Measurements from ENCODE around the gene KRT222. TPM values are rescaled to one million over a fixed set of nuclear protein-coding genes. Genes with fewer than 3 reads are reported as not detected.

KRT222 gene
- polyA plus RNA-seq, 6 donors from 2014 or later = not detected

DNA sequence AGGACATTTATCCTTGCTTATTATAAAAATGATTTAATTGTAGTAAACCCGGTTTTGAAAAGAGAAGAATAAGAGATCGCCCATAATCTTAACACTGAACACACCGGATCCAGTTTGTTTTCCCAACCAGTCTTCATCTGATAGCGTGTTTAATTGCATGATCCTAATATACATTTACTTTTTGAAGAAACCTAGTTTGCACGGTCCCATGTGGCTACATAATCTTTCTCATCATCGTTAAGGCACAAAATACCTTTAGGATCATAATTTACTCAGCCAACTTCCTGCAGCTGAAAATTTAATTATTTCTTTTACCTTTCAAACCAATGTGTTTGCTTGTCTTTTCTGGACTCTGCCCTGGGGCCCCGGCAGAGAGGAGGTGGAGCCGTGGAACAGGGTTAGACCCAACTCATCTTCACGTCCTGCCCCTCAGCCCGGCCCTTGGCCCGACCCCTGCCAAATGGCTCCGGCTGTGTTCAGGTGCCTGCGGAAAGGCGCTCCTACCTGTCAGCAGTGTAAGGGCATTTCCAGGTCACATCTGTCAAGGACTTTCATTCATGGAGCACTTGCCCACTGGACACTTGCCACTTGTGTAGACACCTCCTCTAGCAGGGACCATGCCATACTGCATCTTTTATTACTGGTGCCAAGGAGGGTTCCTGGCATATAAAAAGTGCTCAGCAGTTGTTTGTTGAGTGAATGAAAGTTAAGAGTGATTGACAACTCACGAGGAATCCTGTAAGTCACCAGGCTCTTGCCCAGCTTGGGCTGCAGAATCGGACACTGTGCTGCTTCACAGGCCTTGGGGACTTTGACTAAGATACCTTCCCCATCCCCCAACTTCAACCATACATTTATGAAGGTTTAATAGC lies 46.0 kb downstream of the KRT222 start:
- ATAC-seq (ENCODE audit: low read depth in 2 of 2) = no peak
- peak overlapping the region in 6 of 8 donors; percentile 32 to 92 (median 86) for H3K4me3 Mint-ChIP-seq
- no peaks in the 10 kb centered on the region for H3K36me3 Mint-ChIP-seq
- H3K9me3 Mint-ChIP-seq = peaks cover 0 to 1% (median 0%) of the 10 kb centered on the region in 7 donors
- H3K27ac Mint-ChIP-seq = peak overlapping the region in 5 of 6 donors; percentile 90 to 99 (median 96)
- H3K27me3 Mint-ChIP-seq = no peaks in the 10 kb centered on the region
- DNase-seq = no peak
- H3K4me1 Mint-ChIP-seq = peaks cover 55 to 81% (median 66%) of the 10 kb centered on the region in 3 donors

GRCh38 chr17:40617678-40618240 lies 47.2 kb downstream of the KRT222 start:
- H3K36me3 Mint-ChIP-seq = no peaks in the 10 kb centered on the region
- peaks cover 0 to 1% (median 0%) of the 10 kb centered on the region in 7 donors for H3K9me3 Mint-ChIP-seq
- peak overlapping the region in 4 of 8 donors; percentile 28 to 56 (median 49) for H3K4me3 Mint-ChIP-seq
- DNase-seq (no peak), ATAC-seq (ENCODE audit: low read depth in 2 of 2) (no peak)
- H3K27me3 Mint-ChIP-seq = no peaks in the 10 kb centered on the region
- peak overlapping the region in 5 of 6 donors; percentile 15 to 95 (median 85) for H3K27ac Mint-ChIP-seq
- peaks cover 55 to 80% (median 65%) of the 10 kb centered on the region in 3 donors for H3K4me1 Mint-ChIP-seq

DNA sequence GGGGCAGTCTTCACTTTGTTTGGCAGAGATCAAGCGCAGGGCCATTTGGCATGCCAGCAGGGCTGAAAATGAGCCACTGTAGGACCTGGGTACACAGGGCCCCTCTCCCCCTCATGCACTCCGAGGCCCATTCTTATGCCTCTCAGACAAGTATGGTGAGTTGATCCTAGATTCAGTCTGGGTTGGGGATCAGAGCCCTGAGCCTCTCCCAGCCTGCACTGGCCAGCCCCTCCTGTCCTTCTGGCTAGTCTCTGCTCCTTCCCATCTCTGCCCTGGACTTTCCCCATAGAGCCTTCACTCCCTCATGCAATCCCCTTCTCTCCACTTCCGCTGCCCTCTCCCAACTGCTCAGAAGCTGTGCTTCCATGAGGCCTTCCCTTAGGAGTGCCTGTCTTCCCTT lies 48.4 kb downstream of the KRT222 start:
- Mint-ChIP-seq H3K9me3 (peaks cover 0 to 1% (median 0%) of the 10 kb centered on the region in 7 donors), H3K27me3 (no peaks in the 10 kb centered on the region), H3K27ac (peak overlapping the region; percentile 87 to 99 (median 96)), H3K4me3 (peak overlapping the region in 4 of 8 donors; percentile 16 to 48 (median 28)), H3K4me1 (peaks cover 51 to 78% (median 65%) of the 10 kb centered on the region in 3 donors), H3K36me3 (no peaks in the 10 kb centered on the region)
- DNase-seq (no peak), ATAC-seq (ENCODE audit: low read depth in 2 of 2) (no peak)

- no peaks in the 10 kb centered on the region for H3K27me3 Mint-ChIP-seq
- DNase-seq (no peak), ATAC-seq (ENCODE audit: low read depth in 2 of 2) (no peak)
- H3K36me3 Mint-ChIP-seq = no peaks in the 10 kb centered on the region
- peak overlapping the region; percentile 95 to 99 (median 97) for H3K27ac Mint-ChIP-seq
- peak overlapping the region in 6 of 8 donors; percentile 22 to 87 (median 60) for H3K4me3 Mint-ChIP-seq
- peaks cover 51 to 79% (median 69%) of the 10 kb centered on the region in 3 donors for H3K4me1 Mint-ChIP-seq
- H3K9me3 Mint-ChIP-seq = peaks cover 0 to 1% (median 0%) of the 10 kb centered on the region in 7 donors
Observed at GRCh38 chr17:40615841-40616476, 49.0 kb downstream of the KRT222 start.

- ATAC-seq (ENCODE audit: low read depth in 2 of 2) = peak; percentile 85 to 86
- peaks cover 54 to 79% (median 67%) of the 10 kb centered on the region in 3 donors for H3K4me1 Mint-ChIP-seq
- no peaks in the 10 kb centered on the region for H3K36me3 Mint-ChIP-seq
- peak; percentile 89 for DNase-seq
- peaks cover 0 to 1% (median 0%) of the 10 kb centered on the region in 7 donors for H3K9me3 Mint-ChIP-seq
- H3K27me3 Mint-ChIP-seq = no peaks in the 10 kb centered on the region
- H3K27ac Mint-ChIP-seq = peak overlapping the region; percentile 95 to 99 (median 97)
- H3K4me3 Mint-ChIP-seq = peak overlapping the region; percentile 28 to 87 (median 74)
Observed at GRCh38 chr17:40615068-40615840, 49.7 kb downstream of the KRT222 start.

DNA sequence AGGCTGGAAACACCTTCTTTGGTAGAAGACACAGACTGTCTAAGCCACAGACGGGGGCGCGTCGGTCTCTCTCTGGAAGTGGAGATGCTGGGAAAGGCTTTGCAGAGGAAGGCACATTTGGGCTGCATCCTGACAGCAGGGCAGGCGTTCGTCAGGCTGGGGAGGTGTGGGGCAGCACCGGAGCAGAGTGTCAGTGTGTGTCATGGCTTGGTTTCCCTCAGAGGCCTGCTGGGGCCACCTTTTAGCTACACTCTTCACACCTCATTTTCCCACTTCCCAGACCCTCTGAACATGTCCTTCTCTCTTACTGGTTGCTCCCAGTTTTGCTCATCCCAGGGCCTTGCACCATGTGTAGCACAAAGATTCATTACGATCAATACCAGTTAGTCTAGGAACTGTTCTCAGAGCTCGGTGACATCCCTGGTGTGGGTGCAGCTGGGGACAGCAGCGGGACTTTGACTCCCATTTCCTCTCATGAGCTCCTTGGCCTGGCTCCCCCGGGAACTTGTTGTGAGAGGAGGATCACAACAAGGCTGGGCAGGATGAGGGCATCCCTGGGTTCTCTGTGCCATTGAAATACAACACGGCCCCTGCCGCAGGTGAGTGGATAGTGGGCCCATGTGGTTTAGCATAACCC lies 50.4 kb downstream of the KRT222 start:
- ATAC-seq (ENCODE audit: low read depth in 2 of 2) = no peak
- no peak for DNase-seq
- H3K36me3 Mint-ChIP-seq = no peaks in the 10 kb centered on the region
- peak overlapping the region; percentile 28 to 87 (median 74) for H3K4me3 Mint-ChIP-seq
- H3K27me3 Mint-ChIP-seq = no peaks in the 10 kb centered on the region
- H3K27ac Mint-ChIP-seq = peak overlapping the region; percentile 95 to 99 (median 97)
- H3K9me3 Mint-ChIP-seq = peaks cover 0 to 1% (median 0%) of the 10 kb centered on the region in 7 donors
- peaks cover 56 to 77% (median 66%) of the 10 kb centered on the region in 3 donors for H3K4me1 Mint-ChIP-seq

DNA sequence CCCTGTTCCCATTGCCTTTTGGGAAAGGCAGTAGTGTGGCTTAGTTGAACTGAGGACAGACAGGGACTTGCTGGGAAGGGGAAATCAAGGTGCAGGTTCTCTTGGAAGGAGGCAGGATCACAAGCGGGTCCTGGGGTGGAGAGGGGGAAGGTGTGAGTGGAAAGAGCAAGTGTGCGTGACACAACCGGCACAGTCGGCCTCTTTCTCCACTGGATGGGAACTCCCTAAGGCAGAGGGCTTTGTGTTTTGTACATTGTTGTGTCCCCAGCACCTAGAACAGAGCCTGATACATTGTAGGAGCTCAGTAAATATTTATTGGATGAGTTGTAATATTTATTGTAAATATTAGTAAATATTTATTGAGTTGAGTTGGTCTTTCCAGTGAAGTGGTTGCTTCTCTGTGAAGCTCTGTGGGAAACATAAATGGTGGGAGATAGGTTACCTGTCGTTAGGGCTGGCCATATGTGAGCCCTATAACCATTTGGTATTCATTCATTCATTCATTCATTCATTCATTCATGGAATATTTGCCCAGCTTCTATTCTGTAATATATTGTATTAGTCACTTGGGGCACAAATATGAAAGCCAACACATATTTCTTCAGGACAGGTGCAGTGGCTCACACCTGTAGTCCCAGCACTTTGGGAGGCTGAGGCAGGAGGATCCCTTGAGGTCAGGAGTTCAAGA lies 51.4 kb downstream of the KRT222 start:
- DNase-seq = no peak
- no peaks in the 10 kb centered on the region for H3K27me3 Mint-ChIP-seq
- peak overlapping the region in 6 of 8 donors; percentile 36 to 60 (median 48) for H3K4me3 Mint-ChIP-seq
- peaks cover 0 to 1% (median 0%) of the 10 kb centered on the region in 7 donors for H3K9me3 Mint-ChIP-seq
- H3K27ac Mint-ChIP-seq = peak overlapping the region; percentile 60 to 95 (median 94)
- no peaks in the 10 kb centered on the region for H3K36me3 Mint-ChIP-seq
- peaks cover 57 to 82% (median 75%) of the 10 kb centered on the region in 3 donors for H3K4me1 Mint-ChIP-seq
- ATAC-seq (ENCODE audit: low read depth in 2 of 2) = no peak

DNA sequence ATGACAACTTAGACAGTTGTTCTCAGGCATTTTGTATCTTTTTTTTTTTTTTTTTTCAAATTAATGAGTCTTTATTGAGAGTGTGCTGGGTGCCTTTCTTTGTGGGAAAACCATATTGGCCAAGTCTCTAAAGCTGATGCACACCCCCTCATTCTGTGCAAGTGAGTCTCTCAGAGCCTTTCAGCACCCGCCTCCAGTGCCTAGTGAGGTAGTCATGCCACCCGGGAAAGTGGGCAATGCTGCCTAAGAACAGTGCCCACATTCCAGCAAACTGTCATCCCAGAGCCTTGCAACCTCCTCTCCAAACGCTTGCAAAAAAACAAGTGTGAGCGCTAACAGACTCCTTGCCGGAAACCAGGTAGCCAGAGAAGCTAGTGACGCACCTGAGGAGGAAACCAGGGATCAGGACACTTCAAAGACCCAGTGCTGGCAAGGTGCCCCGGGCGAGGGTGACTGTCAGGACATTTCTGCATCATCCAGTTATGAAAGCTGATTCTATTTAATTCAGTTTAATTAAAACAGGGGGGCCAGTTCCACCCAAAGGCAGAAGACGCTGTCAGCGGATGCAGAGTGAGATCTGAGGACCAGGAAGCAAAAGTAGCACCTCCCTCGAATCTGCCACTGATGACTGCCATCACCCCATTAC lies 52.3 kb downstream of the KRT222 start:
- DNase-seq (no peak), ATAC-seq (ENCODE audit: low read depth in 2 of 2) (no peak)
- no peaks in the 10 kb centered on the region for H3K27me3 Mint-ChIP-seq
- peaks cover 65 to 85% (median 82%) of the 10 kb centered on the region in 3 donors for H3K4me1 Mint-ChIP-seq
- peak overlapping the region in 1 of 8 donors; percentile 60 for H3K4me3 Mint-ChIP-seq
- H3K9me3 Mint-ChIP-seq = peaks cover 0 to 1% (median 0%) of the 10 kb centered on the region in 7 donors
- no peaks in the 10 kb centered on the region for H3K36me3 Mint-ChIP-seq
- peak overlapping the region; percentile 57 to 95 (median 92) for H3K27ac Mint-ChIP-seq

DNA sequence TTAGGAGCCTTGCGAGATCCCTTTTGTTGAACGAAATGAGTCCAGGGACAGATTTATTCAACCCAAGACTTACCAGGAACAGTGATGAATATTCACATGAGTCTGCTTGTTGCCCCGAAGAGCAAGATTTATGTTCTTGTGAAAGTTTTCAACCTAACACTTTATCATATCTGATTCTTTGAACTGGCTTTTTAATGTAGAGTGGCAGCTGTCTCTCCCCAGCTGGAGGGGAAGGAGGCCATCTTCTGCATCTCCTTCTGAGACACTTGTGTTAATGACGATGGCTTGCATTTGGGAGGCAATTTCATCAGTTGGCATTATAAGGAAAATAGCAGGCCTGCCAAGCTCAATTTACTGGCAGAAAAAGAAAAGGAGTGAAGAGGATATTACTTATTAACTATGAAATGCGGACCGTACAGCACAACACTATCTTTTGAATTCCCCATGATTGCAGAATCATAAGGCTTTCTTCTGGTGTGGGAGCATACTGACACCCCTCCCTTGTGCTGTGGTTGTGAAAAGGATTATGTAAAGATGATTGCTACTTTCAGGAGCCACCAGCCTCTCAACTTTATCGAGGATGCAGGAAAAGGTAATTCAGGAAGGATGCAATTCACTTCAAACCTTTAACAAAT lies 53.0 kb downstream of the KRT222 start:
- H3K36me3 Mint-ChIP-seq = no peaks in the 10 kb centered on the region
- DNase-seq = no peak
- peaks cover 0 to 1% (median 0%) of the 10 kb centered on the region in 7 donors for H3K9me3 Mint-ChIP-seq

DNA sequence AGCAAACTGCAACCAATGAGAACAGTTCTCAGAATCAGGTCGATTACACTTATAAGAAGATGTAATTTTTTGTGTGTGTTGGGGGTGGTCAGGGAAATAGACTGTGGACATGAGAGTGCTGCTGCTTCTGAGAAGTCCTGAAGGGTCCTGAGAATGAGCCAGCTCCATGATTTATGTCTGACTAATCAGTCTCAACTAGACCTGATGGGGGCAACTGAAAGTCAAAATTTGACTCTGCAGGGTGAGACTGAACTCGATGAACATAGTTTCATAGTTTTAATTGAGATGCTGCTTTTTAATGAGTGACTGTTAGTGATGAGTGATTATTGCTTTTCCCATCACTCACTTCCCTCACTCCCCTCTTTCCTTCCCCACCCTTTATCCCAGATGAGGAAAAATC lies 54.6 kb downstream of the KRT222 start:
- Mint-ChIP-seq H3K27ac (peak overlapping the region in 4 of 6 donors; percentile 15 to 88 (median 44)), H3K9me3 (no peaks in the 10 kb centered on the region), H3K36me3 (no peaks in the 10 kb centered on the region), H3K4me3 (peak overlapping the region in 1 of 8 donors; percentile 22), H3K4me1 (peaks cover 44 to 79% (median 69%) of the 10 kb centered on the region in 3 donors), H3K27me3 (no peaks in the 10 kb centered on the region)
- no peak for DNase-seq
- ATAC-seq (ENCODE audit: low read depth in 2 of 2) = no peak

More for the DNA sequence above, 53.0 kb downstream of the KRT222 start:
- ATAC-seq (ENCODE audit: low read depth in 2 of 2) = no peak
- Mint-ChIP-seq H3K4me3 (peak overlapping the region in 1 of 8 donors; percentile 16), H3K4me1 (peaks cover 60 to 85% (median 82%) of the 10 kb centered on the region in 3 donors), H3K27me3 (no peaks in the 10 kb centered on the region), H3K27ac (peak overlapping the region in 4 of 6 donors; percentile 66 to 97 (median 80))

- Mint-ChIP-seq H3K27ac (peak overlapping the region in 5 of 6 donors; percentile 15 to 91 (median 89)), H3K4me1 (peaks cover 32 to 73% (median 64%) of the 10 kb centered on the region in 3 donors), H3K27me3 (no peaks in the 10 kb centered on the region), H3K36me3 (no peaks in the 10 kb centered on the region), H3K9me3 (no peaks in the 10 kb centered on the region), H3K4me3 (peak overlapping the region in 2 of 8 donors; percentile 12 to 25)
- peak; percentile 86 to 91 for ATAC-seq (ENCODE audit: low read depth in 2 of 2)
- DNase-seq = no peak
Observed at GRCh38 chr17:40608061-40608581, 56.9 kb downstream of the KRT222 start.
